HEK293T (cell line): Measurements from ENCODE around the gene CNST.

ENCODE experiments used
- ARNT ChIP-seq: fragments of 450-650 bp; IDR thresholded peaks from 2 replicates; pipeline ENCODE4 v1.6.1; 2017; ENCODE audit warnings: mild to moderate bottlenecking
- FOXM1 ChIP-seq: fragments of 450-650 bp; IDR thresholded peaks from 2 replicates; pipeline ENCODE4 v1.6.1; 2017; ENCODE audit warnings: mild to moderate bottlenecking, borderline replicate concordance
- L3MBTL2 ChIP-seq: fragments of 450-650 bp; conservative IDR thresholded peaks from 2 replicates; pipeline ENCODE4 v1.6.1; 2016; ENCODE audit warnings: mild to moderate bottlenecking
- NFRKB ChIP-seq: fragments of 450-650 bp; IDR thresholded peaks from 2 replicates; pipeline ENCODE4 v1.6.1; 2016; ENCODE audit warnings: mild to moderate bottlenecking, moderate library complexity
- SP1 ChIP-seq: fragments of 450-650 bp; IDR thresholded peaks from 2 replicates; pipeline ENCODE4 v1.6.1; 2017
- SUZ12 ChIP-seq: fragments of 450-650 bp; IDR thresholded peaks from 2 replicates; pipeline ENCODE4 v1.6.1; 2016; ENCODE audit warnings: mild to moderate bottlenecking
- TARDBP ChIP-seq: fragments of 450-650 bp; IDR thresholded peaks from 2 replicates; pipeline ENCODE4 v1.6.1; 2016

GRCh38 chr1:246564839-246565750 lies 1.2 kb upstream of the CNST start:
- TF ChIP-seq L3MBTL2 = no peak
- no peak for TF ChIP-seq SUZ12
- no peak for TF ChIP-seq TARDBP
- no peak for TF ChIP-seq ARNT
- TF ChIP-seq FOXM1 = no peak
- TF ChIP-seq NFRKB = no peak
- TF ChIP-seq SP1 = no peak
